Measurements from ENCODE around the gene CD151.

CD151 gene

GRCh38 chr11:815675-816432, 16.9 kb upstream of the CD151 start:
- no peak for DNase-seq

DNA sequence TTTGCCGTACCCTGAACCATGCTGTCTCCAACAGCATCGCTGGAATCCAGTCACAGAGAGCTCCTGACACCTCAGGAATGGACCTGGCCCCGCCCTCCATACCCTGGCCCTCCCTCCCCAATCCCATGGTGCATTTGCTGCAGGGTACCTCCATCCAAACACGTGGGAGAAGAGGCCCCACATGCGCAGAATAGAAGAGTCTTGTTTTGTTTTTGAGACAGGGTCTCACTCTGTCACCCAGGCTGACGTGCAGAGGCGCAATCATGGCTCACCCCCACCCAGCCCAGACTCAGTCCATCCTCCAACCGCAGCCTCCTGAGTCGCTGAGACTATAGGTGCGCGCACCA, 16.3 kb upstream of the CD151 start:
- no peak for DNase-seq

- no peak for DNase-seq
Measured at GRCh38 chr11:818396-819128, 14.2 kb upstream of the CD151 start, which contains the start of gene PNPLA2. PNPLA2 (plus strand) TSS chr11:818914; CDS start chr11:819719, 805 bp downstream.

GRCh38 chr11:819129-819931, 13.4 kb upstream of the CD151 start:
- peak; percentile 59 to 80 for DNase-seq

DNA sequence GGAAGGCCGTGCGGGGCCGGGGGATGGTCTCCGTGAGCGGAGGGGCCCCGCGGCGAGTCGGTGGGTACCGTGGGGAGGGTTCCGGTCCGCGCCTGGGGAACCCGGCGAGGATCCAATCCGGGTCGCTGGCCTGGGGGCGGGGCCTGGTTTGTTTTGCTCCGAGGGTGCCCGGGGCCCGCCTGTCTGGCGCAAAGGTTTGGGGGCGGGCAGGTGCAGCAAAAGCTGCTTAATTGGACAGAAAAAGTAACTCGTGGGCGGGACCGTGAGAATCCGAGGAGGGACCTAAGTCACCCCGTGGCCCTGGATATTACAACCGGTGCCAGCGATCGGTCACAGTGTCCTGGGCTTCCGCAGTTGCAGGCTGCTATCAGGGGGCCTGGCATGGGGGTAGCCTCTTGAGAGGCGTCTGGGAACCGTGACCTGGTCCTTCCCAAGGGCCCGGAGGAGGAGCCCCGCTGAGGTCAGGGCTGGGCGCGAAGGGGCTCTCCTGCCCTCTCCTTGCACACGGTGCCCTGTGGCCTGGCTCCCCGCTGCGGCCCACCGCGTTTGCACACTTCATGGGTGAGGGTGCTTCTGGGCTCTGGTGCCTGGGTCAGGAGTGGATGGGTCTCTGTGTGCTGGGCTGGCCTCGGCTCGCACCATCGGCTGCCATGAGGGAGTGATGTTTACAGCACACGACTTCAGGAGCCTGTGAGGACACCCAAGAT, 12.7 kb upstream of the CD151 start:
- peak; percentile 59 to 66 for DNase-seq

- DNase-seq, result peak in 1 of 2 donors; percentile 55
Measured at GRCh38 chr11:820655-821511, 11.9 kb upstream of the CD151 start.

GRCh38 chr11:821512-822371, 11.0 kb upstream of the CD151 start:
- peak in 1 of 2 donors; percentile 16 for DNase-seq

DNA sequence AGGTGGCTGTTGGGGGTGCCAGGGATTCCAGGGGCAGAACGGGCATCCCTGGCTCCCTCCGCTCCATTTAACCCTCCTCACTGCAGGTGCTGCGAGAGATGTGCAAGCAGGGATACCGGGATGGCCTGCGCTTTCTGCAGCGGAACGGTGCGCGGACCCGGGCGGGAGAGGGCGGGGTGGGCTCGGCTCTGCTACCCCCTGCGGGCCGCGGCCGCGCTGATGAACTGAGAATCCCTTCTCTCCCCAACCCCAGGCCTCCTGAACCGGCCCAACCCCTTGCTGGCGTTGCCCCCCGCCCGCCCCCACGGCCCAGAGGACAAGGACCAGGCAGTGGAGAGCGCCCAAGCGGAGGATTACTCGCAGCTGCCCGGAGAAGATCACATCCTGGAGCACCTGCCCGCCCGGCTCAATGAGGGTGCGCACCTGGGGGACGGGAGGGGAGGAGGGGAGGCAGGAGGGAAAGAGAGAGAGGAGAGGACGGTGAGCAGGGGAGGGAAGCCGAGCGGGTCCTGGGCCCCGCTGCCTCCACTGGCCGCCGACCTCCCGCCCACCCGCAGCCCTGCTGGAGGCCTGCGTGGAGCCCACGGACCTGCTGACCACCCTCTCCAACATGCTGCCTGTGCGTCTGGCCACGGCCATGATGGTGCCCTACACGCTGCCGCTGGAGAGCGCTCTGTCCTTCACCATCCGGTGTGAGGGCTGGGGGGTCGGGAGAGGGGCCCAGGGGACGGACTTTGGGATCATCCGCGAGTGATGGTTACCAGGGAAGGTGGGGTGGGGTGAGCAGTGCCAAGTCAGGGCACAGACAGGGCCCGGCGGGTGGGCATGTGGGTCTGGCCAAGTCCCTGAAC, 9.1 kb upstream of the CD151 start:
- no peak for DNase-seq

GRCh38 chr11:824292-824880, 8.4 kb upstream of the CD151 start:
- no peak for DNase-seq

DNA sequence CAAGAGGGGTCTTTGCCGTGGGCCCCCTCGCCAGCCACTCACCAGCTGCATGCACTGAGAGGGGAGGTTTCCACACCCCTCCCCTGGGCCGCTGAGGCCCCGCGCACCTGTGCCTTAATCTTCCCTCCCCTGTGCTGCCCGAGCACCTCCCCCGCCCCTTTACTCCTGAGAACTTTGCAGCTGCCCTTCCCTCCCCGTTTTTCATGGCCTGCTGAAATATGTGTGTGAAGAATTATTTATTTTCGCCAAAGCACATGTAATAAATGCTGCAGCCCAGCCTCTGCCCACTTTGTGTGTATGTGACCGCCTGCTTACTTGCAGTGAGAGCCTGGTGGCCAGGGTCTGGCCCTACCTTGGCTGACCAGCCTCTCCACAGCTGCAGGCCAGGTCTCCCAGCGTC, 7.8 kb upstream of the CD151 start:
- no peak for DNase-seq

GRCh38 chr11:825366-826226, 7.2 kb upstream of the CD151 start:
- DNase-seq, result no peak

DNA sequence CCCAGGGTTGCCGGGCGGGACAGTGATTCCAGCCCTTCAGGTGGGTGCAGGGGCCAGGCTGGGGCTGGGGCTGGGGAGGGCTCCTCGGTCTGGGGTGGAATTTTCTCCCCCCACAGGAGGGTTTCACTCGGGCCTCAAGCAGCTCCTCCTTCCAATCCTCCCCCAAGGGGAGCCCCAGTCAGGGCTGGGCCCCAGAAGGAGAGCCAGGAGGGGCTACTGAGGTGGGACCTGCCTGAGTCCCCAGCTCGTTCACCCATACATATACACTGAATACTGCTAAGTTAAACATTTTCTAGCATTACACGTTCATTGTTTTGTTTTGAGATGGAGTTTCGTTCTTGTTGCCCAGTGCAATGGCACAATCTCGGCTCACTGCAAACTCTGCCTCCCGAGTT, 6.5 kb upstream of the CD151 start:
- DNase-seq, result no peak

GRCh38 chr11:826836-827145, 6.0 kb upstream of the CD151 start:
- no peak for DNase-seq

GRCh38 chr11:827146-827896, 5.4 kb upstream of the CD151 start:
- DNase-seq, result no peak

DNA sequence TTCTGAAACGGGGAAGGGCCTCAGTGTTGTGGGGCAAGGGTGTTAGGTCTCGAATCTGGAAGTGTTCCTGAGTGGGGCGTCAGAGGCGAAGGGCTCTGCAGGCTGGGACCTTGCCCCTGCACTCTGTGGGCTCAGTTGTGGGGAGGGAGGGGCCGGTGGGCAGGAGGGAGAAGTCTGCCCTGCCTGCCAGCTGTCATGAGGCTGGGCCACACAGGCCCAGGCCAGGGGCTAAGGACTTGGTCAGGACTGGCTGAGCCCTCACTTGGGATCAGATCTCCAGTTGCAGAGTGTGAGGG, 4.9 kb upstream of the CD151 start, which contains the start of gene CRACR2B:
Gene CRACR2B (plus strand): TSS at position 23 of the 296 bp plus-strand sequence. CDS start 689 bp downstream, outside the sequence.
- DNase-seq, result no peak

DNA sequence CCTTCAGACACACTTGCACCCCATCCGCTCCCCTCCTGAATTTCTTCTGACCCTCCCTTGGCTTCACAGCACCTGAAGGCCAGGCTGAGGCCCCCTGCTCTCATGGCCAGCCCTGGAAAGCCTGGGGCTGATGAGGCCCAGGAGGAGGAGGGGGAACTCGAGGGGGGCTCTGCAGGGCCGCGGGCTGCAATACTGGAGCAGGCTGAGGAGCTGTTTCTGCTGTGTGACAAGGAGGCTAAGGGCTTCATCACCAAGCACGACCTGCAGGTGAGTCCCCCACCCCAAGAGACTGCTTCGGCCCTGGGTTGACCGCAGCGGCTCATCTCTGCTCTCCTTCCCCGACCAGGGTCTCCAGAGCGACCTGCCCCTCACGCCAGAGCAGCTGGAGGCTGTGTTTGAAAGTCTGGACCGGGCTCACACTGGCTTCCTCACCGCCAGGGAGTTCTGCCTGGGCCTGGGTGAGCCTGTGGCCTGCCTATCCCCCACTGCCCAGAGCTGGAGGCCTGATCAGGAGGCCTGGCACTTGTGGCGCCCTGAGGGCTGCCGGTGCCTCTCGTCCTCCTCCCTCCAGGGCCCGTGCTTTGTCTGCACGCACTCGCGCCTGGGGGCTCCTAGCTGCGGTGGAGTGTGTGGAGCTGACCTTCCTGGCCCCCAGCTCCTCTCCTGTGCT, 4.1 kb upstream of the CD151 start:
- DNase-seq, result no peak

DNA sequence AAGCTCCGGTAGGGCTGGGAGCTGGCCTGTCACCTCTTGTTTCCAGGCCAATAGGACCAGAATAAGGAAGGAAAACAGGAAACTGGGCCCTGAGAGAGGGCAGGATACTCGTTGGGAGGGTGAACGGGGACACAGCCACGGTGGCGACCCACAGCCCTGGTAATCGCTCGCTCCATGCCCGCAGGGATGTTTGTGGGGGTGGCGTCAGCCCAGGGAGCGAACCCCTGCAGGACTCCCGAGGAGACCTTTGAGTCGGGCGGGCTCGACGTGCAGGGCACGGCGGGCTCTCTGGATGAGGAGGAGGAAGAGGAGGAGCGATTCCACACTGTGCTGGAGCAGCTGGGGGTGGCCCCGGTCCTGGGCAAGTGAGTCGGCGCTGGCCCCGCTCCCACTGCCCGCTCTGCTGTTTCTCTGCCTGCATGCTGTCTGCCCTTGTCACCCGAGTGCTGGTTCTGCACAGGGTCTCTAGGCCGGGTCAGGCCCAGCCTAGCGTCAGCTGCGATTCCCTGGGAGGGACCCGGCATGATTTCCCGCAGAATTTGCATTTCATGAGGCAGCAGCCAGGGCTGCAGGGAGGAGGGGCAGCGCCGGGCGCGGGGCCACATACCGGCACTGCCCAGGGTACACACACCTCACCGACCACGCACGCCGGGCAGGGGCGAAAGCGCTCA, 3.4 kb upstream of the CD151 start:
- no peak for DNase-seq
